GM18907 (cell line): ENCODE results near the gene SLC6A19.
"Not testable (repeated sequence)": the region's sequence is repeated elsewhere in the genome, so short reads cannot be mapped to it uniquely, and the experiment has no call there.

ENCODE experiments used
- ATAC-seq: cut with Tn5 transposase; IDR thresholded peaks from one replicate; pipeline ENCODE4 v1.9.1; 2021; ENCODE audit warnings: mild to moderate bottlenecking, moderate library complexity; ENCODE audit not compliant: unreplicated experiment

SLC6A19 gene

DNA sequence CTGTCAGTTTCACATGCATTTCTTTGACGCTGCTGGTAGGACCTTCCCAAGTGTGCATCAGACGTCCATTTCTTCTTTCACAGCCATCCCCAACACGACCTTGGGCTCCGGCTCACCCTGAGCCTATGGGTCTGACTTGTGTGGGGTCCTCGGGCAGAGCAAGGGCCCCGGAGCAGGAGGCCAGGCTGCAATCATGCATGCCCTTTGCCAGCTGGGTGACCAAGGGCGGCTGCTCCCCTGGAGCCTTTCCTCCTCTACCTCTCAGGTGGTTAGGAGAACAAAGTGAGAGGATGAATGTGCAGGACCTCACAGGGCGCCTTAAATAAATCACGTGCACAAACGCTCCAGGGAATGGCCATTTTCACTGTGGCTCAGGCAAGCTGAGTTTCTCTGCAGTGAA is 60.2 kb downstream of the SLC6A19 start:
- no peak for ATAC-seq

- ATAC-seq: no peak
These were observed 61.0 kb downstream of the SLC6A19 start for GRCh38 chr5:1262381-1262780.

DNA sequence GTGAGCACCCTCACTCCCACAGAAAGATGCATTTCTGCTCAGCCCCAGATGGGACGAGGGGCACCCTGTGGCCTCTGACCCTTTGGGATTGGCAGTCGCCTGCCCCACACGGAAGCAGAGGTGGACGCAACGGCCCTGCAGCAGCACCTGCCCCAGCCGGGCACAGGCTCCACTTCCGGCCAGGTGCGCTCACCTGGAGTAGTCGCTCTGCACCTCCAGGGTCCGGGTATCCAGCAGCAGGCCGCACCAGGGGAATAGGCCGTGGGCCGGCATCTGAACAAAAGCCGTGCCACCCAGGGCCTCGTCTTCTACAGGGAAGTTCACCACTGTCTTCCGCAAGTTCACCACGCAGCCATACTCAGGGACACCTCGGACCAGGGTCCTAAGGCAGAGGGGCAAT is 62.8 kb downstream of the SLC6A19 start:
- ATAC-seq: no peak

- ATAC-seq: no peak
These were observed 63.6 kb downstream of the SLC6A19 start for GRCh38 chr5:1265026-1265425.

DNA sequence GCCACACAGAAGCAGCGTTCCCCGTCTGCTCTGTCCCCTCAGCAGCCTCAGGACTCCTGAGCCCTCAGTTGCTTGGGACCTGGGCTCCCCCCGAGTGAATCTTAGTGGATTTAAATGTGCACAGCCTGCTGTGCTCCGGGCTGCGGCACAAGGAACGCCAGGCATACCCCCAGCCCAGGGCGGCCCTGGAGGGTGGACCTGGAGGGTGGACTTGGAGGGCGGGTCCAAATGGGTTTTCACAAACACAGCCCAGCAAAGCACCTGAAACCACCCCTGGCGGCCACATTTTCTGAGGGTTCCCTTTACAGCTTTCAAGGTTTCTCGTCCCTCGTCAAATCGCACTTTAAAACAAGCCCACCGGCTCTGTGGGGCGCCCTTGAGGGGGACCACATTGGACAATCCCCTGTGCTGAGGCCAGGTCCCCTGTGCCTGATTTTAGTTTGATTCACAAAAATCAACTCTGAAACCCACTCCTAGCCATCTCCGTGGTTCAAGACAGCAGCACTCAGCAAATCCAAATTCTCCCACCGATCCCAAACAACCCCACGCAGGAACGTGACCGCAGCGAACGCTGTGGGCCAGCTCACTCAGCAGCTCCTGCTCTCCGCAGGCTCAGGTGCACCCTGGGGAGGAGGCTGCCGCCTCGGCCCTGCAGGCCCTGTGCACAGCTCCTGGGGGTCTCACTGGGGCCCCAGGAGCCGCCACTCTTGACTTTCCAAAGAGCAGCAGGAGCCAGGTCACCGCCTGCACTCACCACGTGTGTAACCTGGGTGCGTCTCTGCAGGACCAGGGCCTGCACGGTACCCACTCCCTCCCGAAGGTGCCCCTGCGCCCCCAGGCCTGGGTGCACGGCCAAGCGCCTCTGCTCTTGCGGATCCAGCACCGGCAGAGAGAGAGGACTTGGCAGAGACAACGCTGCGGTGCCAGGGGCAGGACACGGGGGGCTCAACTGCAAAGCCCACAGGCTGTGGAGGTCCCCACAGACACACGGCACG is 64.4 kb downstream of the SLC6A19 start:
- no peak for ATAC-seq

GRCh38 chr5:1266791-1267190 is 65.4 kb downstream of the SLC6A19 start:
- ATAC-seq: no peak

GRCh38 chr5:1267464-1267863 is 66.1 kb downstream of the SLC6A19 start:
- ATAC-seq: not testable (repeated sequence)

- no peak for ATAC-seq
These were observed 66.7 kb downstream of the SLC6A19 start for GRCh38 chr5:1268056-1268455.

GRCh38 chr5:1268666-1269065 is 67.3 kb downstream of the SLC6A19 start:
- no peak for ATAC-seq

- ATAC-seq: no peak
These were observed 69.0 kb downstream of the SLC6A19 start for GRCh38 chr5:1270426-1270825.

DNA sequence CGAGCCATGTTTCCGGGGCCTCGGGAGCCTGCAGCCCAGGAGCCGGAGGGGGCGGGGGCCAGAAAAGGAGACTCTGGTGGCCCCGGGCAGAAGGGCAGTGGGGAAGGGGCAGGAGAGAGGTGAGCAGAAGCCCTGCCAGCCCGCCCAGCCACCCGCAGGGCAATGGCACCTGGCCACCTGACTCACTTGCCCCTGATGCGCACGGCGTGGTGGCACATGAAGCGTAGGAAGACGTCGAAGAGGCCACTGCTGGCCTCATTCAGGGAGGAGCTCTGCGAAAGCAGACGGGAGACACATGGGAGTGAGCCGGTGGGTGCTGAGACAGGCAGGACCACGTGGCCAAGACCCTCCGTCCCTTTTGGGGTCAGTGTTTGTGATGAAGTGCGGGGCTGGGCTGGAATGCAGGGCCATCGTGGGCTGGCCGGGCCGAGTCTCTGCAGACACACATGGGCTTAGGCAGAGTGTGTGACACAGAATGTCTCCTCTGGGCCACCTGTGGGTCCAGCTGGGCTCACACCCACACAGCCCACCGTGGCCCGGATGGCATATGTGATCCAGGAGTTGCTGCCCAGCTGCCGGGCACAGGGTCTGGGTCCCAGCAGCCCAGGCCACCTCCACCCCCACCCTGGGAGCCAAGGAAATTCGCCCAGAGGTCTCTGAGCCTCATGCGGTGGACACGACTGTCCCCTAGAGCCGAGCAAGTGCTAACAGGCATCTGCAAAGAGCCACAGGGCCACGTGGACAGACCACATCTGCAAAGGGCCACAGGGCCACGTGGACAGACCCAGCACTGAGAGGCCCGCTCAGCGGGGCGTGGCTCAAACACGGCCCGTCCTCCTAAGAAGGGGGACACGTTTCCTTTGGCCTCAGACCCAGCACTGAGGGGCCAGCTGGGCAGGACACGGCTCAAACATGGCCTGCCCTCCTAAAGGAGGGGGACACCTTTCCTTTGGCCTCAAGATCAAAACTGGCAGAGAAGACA is 69.8 kb downstream of the SLC6A19 start:
- ATAC-seq: no peak

DNA sequence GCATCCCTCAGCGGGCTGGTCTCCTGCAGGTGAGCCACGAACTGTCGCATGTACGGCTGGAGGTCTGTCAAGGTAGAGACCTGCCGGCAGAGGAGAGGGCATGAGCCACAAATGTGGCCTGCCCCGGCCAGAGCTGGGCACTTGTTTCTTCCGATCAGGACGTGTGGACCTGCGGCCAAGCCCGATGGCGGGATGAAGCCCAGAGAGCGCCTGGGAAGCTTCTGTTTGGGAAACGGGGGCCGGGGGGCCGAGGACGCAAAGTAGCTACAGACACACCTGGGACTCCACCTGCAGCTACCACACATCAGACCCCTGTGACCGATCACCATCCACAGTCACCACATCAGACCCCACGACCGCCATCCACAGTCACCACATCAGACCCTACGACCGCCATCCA is 70.8 kb downstream of the SLC6A19 start:
- no peak for ATAC-seq

DNA sequence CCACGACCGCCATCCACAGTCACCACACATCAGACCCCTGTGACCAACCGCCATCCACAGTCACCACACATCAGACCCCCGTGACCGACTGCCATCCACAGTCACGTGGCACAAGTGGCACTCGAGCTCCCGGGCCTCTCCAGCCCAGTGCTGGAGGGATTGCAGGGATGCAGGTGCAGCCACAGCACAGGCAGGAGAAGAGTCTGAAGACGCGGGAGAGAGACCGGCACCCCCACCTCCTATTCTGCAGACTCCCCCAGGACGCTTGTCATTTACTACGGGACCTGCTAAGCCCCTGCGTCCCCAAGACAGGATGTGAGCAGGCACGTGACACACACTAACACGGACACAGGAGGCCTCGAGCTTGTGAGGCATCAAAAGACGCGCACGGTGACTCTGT is 72.3 kb downstream of the SLC6A19 start:
- no peak for ATAC-seq

- ATAC-seq: no peak
These were observed 73.1 kb downstream of the SLC6A19 start for GRCh38 chr5:1274471-1274870.
